HepG2 (cell line): Measurements from ENCODE around the gene CAMTA1. TPM values are rescaled to one million over a fixed set of nuclear protein-coding genes. Genes with fewer than 3 reads are reported as not detected.

Experiments used
- ATAC-seq: fragments of 200-7000 bp; cut with Tn5 transposase; 3 replicates; pipeline ENCODE4 v1.9.1; 2020; ENCODE audit warnings: mild to moderate bottlenecking, moderate library complexity
- BruUV-seq: library from RNA; stranded (reverse); fragments of 400-500 nt; replicated peaks from 2 replicates; lab custom pipeline; 2021; lab: Mats Ljungman, UMichigan
- CTCF ChIA-PET: fragments of 300-600 bp; formaldehyde crosslinking; extraction: SDS; loops from one replicate; lab custom pipeline; 2021; ENCODE audit warnings: low total read pairs, inconsistent platforms, low intra/inter-chr PET ratio; lab: Yijun Ruan, JAX
- POLR2A ChIA-PET: fragments of 350-600 bp; sonication (Branson Sonifier 250); formaldehyde crosslinking; loops from one replicate; lab custom pipeline; 2020; ENCODE audit warnings: antibody characterized with exemption, inconsistent platforms; lab: Yijun Ruan, JAX
- DNase-seq: peaks from one replicate; pipeline ENCODE4 v3.0.0-alpha.2; 2015; ENCODE audit warnings: low spot score
- FAIRE-seq: peaks from 3 replicates; lab custom pipeline; 2011; peaks lifted over from hg19 to GRCh38; lab: Jason Lieb, UNC
- H2AFZ ChIP-seq: one replicate; pipeline ENCODE4 v1.6.1; 2011; ENCODE audit warnings: low read length, inconsistent platforms
- H3K27ac ChIP-seq: fragments of 300-600 bp; 3 replicates; pipeline ENCODE4 v1.8.0; 2011; ENCODE audit warnings: mixed run types, mild to moderate bottlenecking, mixed read lengths, low read length, inconsistent platforms; ENCODE audit not compliant: insufficient read depth; ENCODE audit errors: extremely low read length
- H3K27me3 ChIP-seq, 2 experiments: fragments of 200-600 bp in 1 of 2; 2 replicates in 1 of 2; 3 replicates in 1 of 2; pipeline versions ENCODE4 v1.6.0 to v1.8.0; 2011; ENCODE audit warnings: low read length in 2 of 2, mild to moderate bottlenecking in 2 of 2, moderate library complexity in 2 of 2, inconsistent platforms in 1 of 2; ENCODE audit not compliant: insufficient read depth in 2 of 2, control insufficient read depth in 1 of 2
- H3K36me3 ChIP-seq, 2 experiments: fragments of 200-600 bp in 1 of 2; replicated peaks in 1 of 2; 2 replicates in 1 of 2; 3 replicates in 1 of 2; pipeline versions ENCODE4 v1.5.1 to v1.8.0; 2011; ENCODE audit warnings: low read length in 2 of 2, inconsistent platforms in 1 of 2; ENCODE audit not compliant: insufficient read depth in 2 of 2, control insufficient read depth in 1 of 2
- H3K4me1 ChIP-seq: 2 replicates; pipeline ENCODE4 v1.5.1; 2012; ENCODE audit warnings: low read length, inconsistent platforms; ENCODE audit not compliant: insufficient read depth
- H3K4me2 ChIP-seq: 2 replicates; pipeline ENCODE4 v1.6.0; 2011; ENCODE audit warnings: low read depth, low read length, inconsistent platforms
- H3K4me3 ChIP-seq, 3 experiments: fragments of 200-600 bp in 1 of 3; sonication (generic), shearing (Covaris generic) in 1 of 3; replicated peaks in 1 of 3; 2 replicates each; pipeline ENCODE4 v1.5.1; 2011 to 2016; ENCODE audit warnings: low read length in 3 of 3, inconsistent platforms in 2 of 3, low read depth in 2 of 3, mild to moderate bottlenecking in 2 of 3, control low read depth in 1 of 3, mixed read lengths in 1 of 3; ENCODE audit not compliant: insufficient read depth in 1 of 3
- H3K79me2 ChIP-seq: one replicate; pipeline ENCODE4 v1.6.1; 2011; ENCODE audit warnings: low read length, inconsistent platforms; ENCODE audit not compliant: insufficient read depth
- H3K9ac ChIP-seq: 2 replicates; pipeline ENCODE4 v1.6.0; 2011; ENCODE audit warnings: mild to moderate bottlenecking, low read depth, low read length, inconsistent platforms; ENCODE audit not compliant: insufficient read depth
- H3K9me3 ChIP-seq: 2 replicates; pipeline ENCODE4 v1.5.1; 2012; ENCODE audit warnings: mild to moderate bottlenecking, low read length
- H4K20me1 ChIP-seq: 2 replicates; pipeline ENCODE4 v1.6.0; 2011; ENCODE audit warnings: inconsistent platforms, mild to moderate bottlenecking, low read length, moderate library complexity; ENCODE audit not compliant: insufficient read depth
- EP300 ChIP-seq, 3 experiments: sonication (generic) in 1 of 3; formaldehyde crosslinking in 1 of 3; IDR thresholded peaks; 2 replicates each; pipeline versions ENCODE4 v1.5.1 to v1.6.1; 2011 to 2020; ENCODE audit warnings: low read depth in 2 of 3, low read length in 2 of 3, borderline replicate concordance in 1 of 3, improper control_type of control experiment in 1 of 3, mild to moderate bottlenecking in 1 of 3, missing genetic modification reagents in 1 of 3, moderate library complexity in 1 of 3
- HNF1A ChIP-seq, 2 experiments: sonication (generic) in 1 of 2; formaldehyde crosslinking in 1 of 2; IDR thresholded peaks; 2 replicates each; pipeline versions ENCODE4 v1.4.0 to v1.6.1; 2016 to 2020; ENCODE audit warnings: borderline replicate concordance in 1 of 2, low read depth in 1 of 2, mild to moderate bottlenecking in 1 of 2, missing genetic modification reagents in 1 of 2
- IKZF4 ChIP-seq: sonication (generic); formaldehyde crosslinking; IDR thresholded peaks from 2 replicates; pipeline ENCODE4 v1.5.1; 2020; ENCODE audit warnings: borderline replicate concordance, mild to moderate bottlenecking, low read depth, missing genetic modification reagents; ENCODE audit errors: not compliant biosample characterization
- MAFF ChIP-seq: IDR thresholded peaks from 2 replicates; pipeline ENCODE4 v1.6.1; 2011; ENCODE audit warnings: low read depth, low read length, improper control_type of control experiment
- SMARCE1 ChIP-seq: fragments of 450-650 bp; IDR thresholded peaks from 2 replicates; pipeline ENCODE4 v1.6.1; 2017; ENCODE audit warnings: borderline replicate concordance
- STAG1 ChIP-seq: sonication (generic); formaldehyde crosslinking; IDR thresholded peaks from 2 replicates; pipeline ENCODE4 v1.4.0; 2020; ENCODE audit warnings: missing genetic modification reagents
- ZBTB38 ChIP-seq: sonication (generic); formaldehyde crosslinking; IDR thresholded peaks from 2 replicates; pipeline ENCODE4 v1.5.1; 2020; ENCODE audit warnings: mild to moderate bottlenecking, missing genetic modification reagents
- ZC3H4 ChIP-seq: sonication (generic); formaldehyde crosslinking; IDR thresholded peaks from 2 replicates; pipeline ENCODE4 v1.4.0; 2020; ENCODE audit warnings: missing genetic modification reagents, borderline replicate concordance
- ZNF441 ChIP-seq: sonication (generic); formaldehyde crosslinking; IDR thresholded peaks from 2 replicates; pipeline ENCODE4 v1.7.0; 2021; ENCODE audit warnings: missing genetic modification reagents, borderline replicate concordance
- ZNF446 ChIP-seq: sonication (generic); formaldehyde crosslinking; IDR thresholded peaks from 2 replicates; pipeline ENCODE4 v1.5.0; 2020; ENCODE audit warnings: mild to moderate bottlenecking, missing genetic modification reagents
- ZNF549 ChIP-seq: sonication (generic); formaldehyde crosslinking; IDR thresholded peaks from 2 replicates; pipeline ENCODE4 v1.5.0; 2020; ENCODE audit warnings: missing genetic modification reagents
- ZNF558 ChIP-seq: sonication (generic); formaldehyde crosslinking; IDR thresholded peaks from 2 replicates; pipeline ENCODE4 v1.9.0; 2022; ENCODE audit warnings: mild to moderate bottlenecking, missing genetic modification reagents, borderline replicate concordance
- ZNF639 ChIP-seq: conservative IDR thresholded peaks from 2 replicates; pipeline ENCODE4 v1.6.1; 2018; ENCODE audit warnings: missing genetic modification reagents
- WGBS: methylation state at CpG from one replicate; pipeline ENCODE4 v1.1.6; 2017; ENCODE audit warnings: low lambda C conversion rate; 5-methylcytosine and 5-hydroxymethylcytosine counted together
- in situ Hi-C: cut with HindIII; loops from 2 replicates; pipeline ENCODE4 v1.10.0; 2017; ENCODE audit warnings: low pct_unique_long_range_greater_than_20kb; ENCODE audit not compliant: extremely low pct_ligation_motif_present
- intact Hi-C: fragments of 100-400 bp; cut with micrococcal nuclease; formaldehyde crosslinking; loops from one replicate; pipeline ENCODE4 v1.10.0; 2022; ENCODE audit not compliant: unreplicated experiment
- polyA plus RNA-seq, 8 experiments: library from polyadenylated mRNA; depleted of rRNA in 3 of 8; stranded (reverse) in 7 of 8; unstranded in 1 of 8; fragments of >200 nt; fragmentation: Illumina TruSeq in 4 of 8; extraction: Trizol in 4 of 8; gene quantifications; 2 replicates each; pipeline versions ENCODE4 v1.2.1 to v1.2.3, GENCODE V29; 2011 to 2016; ENCODE audit warnings: low read depth in 4 of 8, missing spikeins in 1 of 8, mixed read lengths in 1 of 8; ENCODE audit not compliant: insufficient read depth in 1 of 8
- total RNA-seq, 5 experiments: library from RNA; depleted of rRNA; stranded (reverse); fragments of >200 nt; fragmentation: Illumina TruSeq; extraction: Trizol; gene quantifications; 2 replicates each; pipeline ENCODE4 v1.2.3, GENCODE V29; 2016; ENCODE audit warnings: low read depth in 1 of 5

The CAMTA1 gene
- total and polyA plus RNA-seq, 2 of the 13 experiments (the other 11 are each of a cell fraction or from before 2014, with no cell fraction given), result 25.0 to 36.4 TPM

- FAIRE-seq (no peak), ATAC-seq (no peak), DNase-seq (no peak)
- Histone ChIP-seq H4K20me1 (0 out of 2 replicates have a peak, but pooled peaks cover 3% of the 10 kb centered on the region), H2AFZ (no peak overlapping the region), H3K9ac (no peak overlapping the region), H3K79me2 (no peaks in the 10 kb centered on the region), H3K9me3 (no peaks in the 10 kb centered on the region), H3K4me2 (no peak overlapping the region), H3K27ac (no peak overlapping the region), H3K4me3 (no peak overlapping the region), H3K4me1 (no peaks in the 10 kb centered on the region), H3K27me3 (peaks cover 0 to 10% of the 10 kb centered on the region in 2 experiments; a peak in 2 of 5 replicates), H3K36me3 (no peaks in the 10 kb centered on the region)
- CTCF ChIA-PET, result no interaction called here
- POLR2A ChIA-PET, result no interaction called here
- TF ChIP-seq SMARCE1, result no peak
- TF ChIP-seq ZC3H4 (CRISPR knock-in tag), result no peak
- TF ChIP-seq STAG1 (CRISPR knock-in tag), result no peak
- TF ChIP-seq ZNF639 (CRISPR knock-in tag), result no peak
- TF ChIP-seq ZNF549 (CRISPR knock-in tag), result no peak
- TF ChIP-seq ZNF558 (CRISPR knock-in tag), result no peak
- TF ChIP-seq ZBTB38 (CRISPR knock-in tag), result no peak
- TF ChIP-seq IKZF4 (CRISPR knock-in tag), result no peak
- no peak for TF ChIP-seq ZNF441 (CRISPR knock-in tag)
- no peak for TF ChIP-seq EP300 (IDR thresholded peaks at IDR 0.05; ENCODE audit: low read depth in 2 of 2, low read length in 2 of 2)
- no peak for TF ChIP-seq EP300 (CRISPR knock-in tag; IDR thresholded peaks at IDR 0.05; ENCODE audit: borderline replicate concordance)
- TF ChIP-seq ZNF446 (CRISPR knock-in tag), result no peak
- no peak for TF ChIP-seq MAFF
- no peak for TF ChIP-seq HNF1A (IDR thresholded peaks at IDR 0.05; ENCODE audit: low read depth)
- no peak for TF ChIP-seq HNF1A (CRISPR knock-in tag; IDR thresholded peaks at IDR 0.05; ENCODE audit: borderline replicate concordance)
- intact Hi-C loops (no loop called here), in situ Hi-C loops (no loop called here)
- BruUV-seq, result no TSS peak
- 63% methylated on average over 4 of the region's 12 CpGs for WGBS
Observed at GRCh38 chr1:6951536-6951935, 166.3 kb downstream of the CAMTA1 start.
